ENCODE data around the gene AOC3. TPM values are rescaled to one million over a fixed set of nuclear protein-coding genes. Genes with fewer than 3 reads are reported as not detected.

AOC3 gene
- total and polyA plus RNA-seq, 2 of the 13 experiments (the other 11 are each of a cell fraction or from before 2014, with no cell fraction given): 8.7 to 51.7 TPM

DNA sequence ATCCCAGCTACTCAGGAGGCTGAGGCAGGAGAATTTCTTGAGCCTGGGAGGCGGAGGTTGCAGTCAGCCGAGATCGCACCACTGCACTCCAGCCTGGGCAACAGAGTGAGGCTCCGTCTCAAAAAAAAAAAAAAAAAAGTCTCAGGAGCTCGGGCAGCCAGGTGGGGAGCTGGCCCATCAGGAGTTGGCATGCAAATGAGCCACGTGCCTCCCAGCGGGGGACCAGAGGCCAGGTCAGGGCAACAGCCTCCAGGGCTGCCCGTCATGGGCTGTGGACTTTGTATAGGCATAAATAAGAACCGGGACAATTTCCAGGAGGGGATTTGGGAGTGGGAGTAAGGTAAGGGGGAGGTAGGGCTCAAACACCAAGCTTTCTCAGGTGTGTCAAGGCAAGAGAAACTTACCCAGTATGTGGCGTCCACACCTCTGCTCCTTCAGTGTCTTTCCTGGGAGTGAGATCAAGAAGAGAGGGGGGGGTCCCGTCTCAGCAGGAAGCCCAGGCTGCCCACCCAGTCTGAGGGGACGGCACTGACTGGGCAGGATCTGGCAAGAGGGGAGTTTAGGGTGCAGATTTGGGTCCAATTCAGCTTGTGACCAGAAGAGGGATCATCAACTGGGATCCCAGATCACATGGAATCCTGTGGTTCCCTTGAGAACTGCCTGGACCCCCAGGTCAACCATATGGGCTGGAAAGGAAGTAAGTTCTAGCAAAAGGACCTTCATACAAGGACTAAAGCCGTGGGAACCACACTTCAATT, 27.3 kb downstream of the AOC3 start (continued):
- TF ChIP-seq, protein P1, sequence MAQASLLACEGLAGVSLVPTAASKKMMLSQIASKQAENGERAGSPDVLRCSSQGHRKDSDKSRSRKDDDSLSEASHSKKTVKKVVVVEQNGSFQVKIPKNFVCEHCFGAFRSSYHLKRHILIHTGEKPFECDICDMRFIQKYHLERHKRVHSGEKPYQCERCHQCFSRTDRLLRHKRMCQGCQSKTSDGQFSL (CRISPR knock-in tag; IDR thresholded peaks at IDR 0.05): peak; percentile 51; the same call in 1 of the 2 replicates
- TF ChIP-seq ZNF382 (CRISPR knock-in tag; IDR thresholded peaks at IDR 0.05; ENCODE audit: borderline replicate concordance): no peak
- no peak for TF ChIP-seq ZNF367 (CRISPR knock-in tag; IDR thresholded peaks at IDR 0.05; ENCODE audit: borderline replicate concordance)
- TF ChIP-seq, protein P2, sequence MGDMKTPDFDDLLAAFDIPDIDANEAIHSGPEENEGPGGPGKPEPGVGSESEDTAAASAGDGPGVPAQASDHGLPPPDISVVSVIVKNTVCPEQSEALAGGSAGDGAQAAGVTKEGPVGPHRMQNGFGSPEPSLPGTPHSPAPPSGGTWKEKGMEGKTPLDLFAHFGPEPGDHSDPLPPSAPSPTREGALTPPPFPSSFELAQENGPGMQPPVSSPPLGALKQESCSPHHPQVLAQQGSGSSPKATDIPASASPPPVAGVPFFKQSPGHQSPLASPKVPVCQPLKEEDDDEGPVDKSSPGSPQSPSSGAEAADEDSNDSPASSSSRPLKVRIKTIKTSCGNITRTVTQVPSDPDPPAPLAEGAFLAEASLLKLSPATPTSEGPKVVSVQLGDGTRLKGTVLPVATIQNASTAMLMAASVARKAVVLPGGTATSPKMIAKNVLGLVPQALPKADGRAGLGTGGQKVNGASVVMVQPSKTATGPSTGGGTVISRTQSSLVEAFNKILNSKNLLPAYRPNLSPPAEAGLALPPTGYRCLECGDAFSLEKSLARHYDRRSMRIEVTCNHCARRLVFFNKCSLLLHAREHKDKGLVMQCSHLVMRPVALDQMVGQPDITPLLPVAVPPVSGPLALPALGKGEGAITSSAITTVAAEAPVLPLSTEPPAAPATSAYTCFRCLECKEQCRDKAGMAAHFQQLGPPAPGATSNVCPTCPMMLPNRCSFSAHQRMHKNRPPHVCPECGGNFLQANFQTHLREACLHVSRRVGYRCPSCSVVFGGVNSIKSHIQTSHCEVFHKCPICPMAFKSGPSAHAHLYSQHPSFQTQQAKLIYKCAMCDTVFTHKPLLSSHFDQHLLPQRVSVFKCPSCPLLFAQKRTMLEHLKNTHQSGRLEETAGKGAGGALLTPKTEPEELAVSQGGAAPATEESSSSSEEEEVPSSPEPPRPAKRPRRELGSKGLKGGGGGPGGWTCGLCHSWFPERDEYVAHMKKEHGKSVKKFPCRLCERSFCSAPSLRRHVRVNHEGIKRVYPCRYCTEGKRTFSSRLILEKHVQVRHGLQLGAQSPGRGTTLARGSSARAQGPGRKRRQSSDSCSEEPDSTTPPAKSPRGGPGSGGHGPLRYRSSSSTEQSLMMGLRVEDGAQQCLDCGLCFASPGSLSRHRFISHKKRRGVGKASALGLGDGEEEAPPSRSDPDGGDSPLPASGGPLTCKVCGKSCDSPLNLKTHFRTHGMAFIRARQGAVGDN (CRISPR knock-in tag; IDR thresholded peaks at IDR 0.05): peak; percentile 91
- TF ChIP-seq, protein P3, sequence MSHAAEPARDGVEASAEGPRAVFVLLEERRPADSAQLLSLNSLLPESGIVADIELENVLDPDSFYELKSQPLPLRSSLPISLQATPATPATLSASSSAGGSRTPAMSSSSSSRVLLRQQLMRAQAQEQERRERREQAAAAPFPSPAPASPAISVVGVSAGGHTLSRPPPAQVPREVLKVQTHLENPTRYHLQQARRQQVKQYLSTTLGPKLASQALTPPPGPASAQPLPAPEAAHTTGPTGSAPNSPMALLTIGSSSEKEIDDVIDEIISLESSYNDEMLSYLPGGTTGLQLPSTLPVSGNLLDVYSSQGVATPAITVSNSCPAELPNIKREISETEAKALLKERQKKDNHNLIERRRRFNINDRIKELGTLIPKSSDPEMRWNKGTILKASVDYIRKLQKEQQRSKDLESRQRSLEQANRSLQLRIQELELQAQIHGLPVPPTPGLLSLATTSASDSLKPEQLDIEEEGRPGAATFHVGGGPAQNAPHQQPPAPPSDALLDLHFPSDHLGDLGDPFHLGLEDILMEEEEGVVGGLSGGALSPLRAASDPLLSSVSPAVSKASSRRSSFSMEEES (CRISPR knock-in tag; IDR thresholded peaks at IDR 0.05): no peak; the same call in 1 of the 2 replicates
- peak; percentile 86; the same call in 1 of the 2 replicates for TF ChIP-seq ZNF605 (CRISPR knock-in tag; IDR thresholded peaks at IDR 0.05)
- TF ChIP-seq HOXD1 (CRISPR knock-in tag; IDR thresholded peaks at IDR 0.05): no peak; the same call in 1 of the 2 replicates
- TF ChIP-seq PPARG (CRISPR knock-in tag; conservative IDR thresholded peaks at IDR 0.05): no peak
- TF ChIP-seq ZNF660 (CRISPR knock-in tag; IDR thresholded peaks at IDR 0.05; ENCODE audit: borderline replicate concordance, low read depth): no peak
- TF ChIP-seq SIX4 (CRISPR knock-in tag; IDR thresholded peaks at IDR 0.05): no peak
- TF ChIP-seq, protein P4, sequence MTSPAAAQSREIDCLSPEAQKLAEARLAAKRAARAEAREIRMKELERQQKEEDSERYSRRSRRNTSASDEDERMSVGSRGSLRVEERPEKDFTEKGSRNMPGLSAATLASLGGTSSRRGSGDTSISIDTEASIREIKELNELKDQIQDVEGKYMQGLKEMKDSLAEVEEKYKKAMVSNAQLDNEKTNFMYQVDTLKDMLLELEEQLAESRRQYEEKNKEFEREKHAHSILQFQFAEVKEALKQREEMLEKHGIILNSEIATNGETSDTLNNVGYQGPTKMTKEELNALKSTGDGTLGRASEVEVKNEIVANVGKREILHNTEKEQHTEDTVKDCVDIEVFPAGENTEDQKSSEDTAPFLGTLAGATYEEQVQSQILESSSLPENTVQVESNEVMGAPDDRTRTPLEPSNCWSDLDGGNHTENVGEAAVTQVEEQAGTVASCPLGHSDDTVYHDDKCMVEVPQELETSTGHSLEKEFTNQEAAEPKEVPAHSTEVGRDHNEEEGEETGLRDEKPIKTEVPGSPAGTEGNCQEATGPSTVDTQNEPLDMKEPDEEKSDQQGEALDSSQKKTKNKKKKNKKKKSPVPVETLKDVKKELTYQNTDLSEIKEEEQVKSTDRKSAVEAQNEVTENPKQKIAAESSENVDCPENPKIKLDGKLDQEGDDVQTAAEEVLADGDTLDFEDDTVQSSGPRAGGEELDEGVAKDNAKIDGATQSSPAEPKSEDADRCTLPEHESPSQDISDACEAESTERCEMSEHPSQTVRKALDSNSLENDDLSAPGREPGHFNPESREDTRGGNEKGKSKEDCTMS (CRISPR knock-in tag; conservative IDR thresholded peaks at IDR 0.05): no peak
- no peak for TF ChIP-seq ZNF75D (CRISPR knock-in tag; IDR thresholded peaks at IDR 0.05; ENCODE audit: borderline replicate concordance)
- 0 out of 2 replicates have a peak, but pooled peaks have one; percentile 15 for TF ChIP-seq ZMYM2 (CRISPR knock-in tag; IDR thresholded peaks at IDR 0.05)
- TF ChIP-seq POGZ (CRISPR knock-in tag; IDR thresholded peaks at IDR 0.05): no peak
- TF ChIP-seq, protein P5, sequence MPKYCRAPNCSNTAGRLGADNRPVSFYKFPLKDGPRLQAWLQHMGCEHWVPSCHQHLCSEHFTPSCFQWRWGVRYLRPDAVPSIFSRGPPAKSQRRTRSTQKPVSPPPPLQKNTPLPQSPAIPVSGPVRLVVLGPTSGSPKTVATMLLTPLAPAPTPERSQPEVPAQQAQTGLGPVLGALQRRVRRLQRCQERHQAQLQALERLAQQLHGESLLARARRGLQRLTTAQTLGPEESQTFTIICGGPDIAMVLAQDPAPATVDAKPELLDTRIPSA (CRISPR knock-in tag; IDR thresholded peaks at IDR 0.05; ENCODE audit: borderline replicate concordance): no peak
- no peak for TF ChIP-seq NFE2 (CRISPR knock-in tag; IDR thresholded peaks at IDR 0.05)
- TF ChIP-seq ZNF317 (CRISPR knock-in tag; IDR thresholded peaks at IDR 0.05): 0 out of 2 replicates have a peak, but pooled peaks have one; percentile 60

Measured in HepG2 (cell line).